A549 (cell line): ENCODE data around the gene PDGFB. TPM values are rescaled to one million over a fixed set of nuclear protein-coding genes. Genes with fewer than 3 reads are reported as not detected.

ENCODE experiments used
- ATAC-seq, 2 experiments: fragments of 200-7000 bp in 1 of 2; fragments of >200 bp in 1 of 2; cut with Nextera tagmentation in 1 of 2; cut with Tn5 transposase in 1 of 2; 3 replicates each; pipeline versions ENCODE4 v1.8.0 to v1.9.1; 2018 to 2020; ENCODE audit warnings: mild to moderate bottlenecking in 1 of 2, moderate library complexity in 1 of 2
- CTCF ChIA-PET: fragments of 300-600 bp; sonication (Branson Sonifier 250); formaldehyde crosslinking; extraction: SDS; loops from one replicate; lab custom pipeline; 2021; ENCODE audit warnings: antibody characterized with exemption, inconsistent platforms; lab: Yijun Ruan, JAX
- POLR2A ChIA-PET: fragments of 350-600 bp; formaldehyde crosslinking; extraction: SDS; loops from one replicate; lab custom pipeline; 2021; ENCODE audit warnings: antibody characterized with exemption, inconsistent platforms; lab: Yijun Ruan, JAX
- DNase-seq, 2 experiments: peaks; one replicate each; pipeline versions ENCODE4 v3.0.0 to v3.0.0-alpha.2; 2011 to 2016; ENCODE audit warnings: low read depth in 1 of 2, low spot score in 1 of 2
- FAIRE-seq: peaks from 2 replicates; lab custom pipeline; 2011; peaks lifted over from hg19 to GRCh38; lab: Jason Lieb, UNC
- H3K27ac ChIP-seq, 2 experiments: fragments of >200 bp; sonication (Bioruptor Twin); formaldehyde crosslinking; 3 replicates each; pipeline ENCODE4 v1.5.1; 2016 to 2017
- H3K4me1 ChIP-seq: fragments of >200 bp; sonication (Bioruptor Twin); formaldehyde crosslinking; 3 replicates; pipeline ENCODE4 v1.6.1; 2016
- H3K4me2 ChIP-seq: fragments of >200 bp; sonication (Bioruptor Twin); formaldehyde crosslinking; 3 replicates; pipeline ENCODE4 v1.6.1; 2016
- H3K4me3 ChIP-seq: fragments of >200 bp; sonication (Bioruptor Twin); formaldehyde crosslinking; 3 replicates; pipeline ENCODE4 v1.5.1; 2016
- H3K9me3 ChIP-seq: fragments of >200 bp; sonication (Bioruptor Twin); formaldehyde crosslinking; 3 replicates; pipeline ENCODE4 v1.6.1; 2016
- EHF ChIP-seq: fragments of 250-450 bp; sonication (Bioruptor Pico); IDR thresholded peaks from 2 replicates; pipeline ENCODE4 v1.5.0; 2020; ENCODE audit warnings: mild to moderate bottlenecking
- EP300 ChIP-seq, 2 experiments: fragments of >200 bp; sonication (Bioruptor Twin); formaldehyde crosslinking; IDR thresholded peaks; 2 replicates in 1 of 2; 3 replicates in 1 of 2; pipeline ENCODE4 v1.6.1; 2016 to 2017
- ESRRA ChIP-seq: fragments of 150-350 bp; IDR thresholded peaks from 2 replicates; pipeline ENCODE4 v1.6.1; 2014; ENCODE audit warnings: mild to moderate bottlenecking, low read length, borderline replicate concordance
- FOSL2 ChIP-seq, 2 experiments: fragments of 450-650 bp in 1 of 2; fragments of >200 bp in 1 of 2; sonication (Bioruptor Twin) in 1 of 2; formaldehyde crosslinking; IDR thresholded peaks; 2 replicates each; pipeline versions ENCODE4 v1.5.0 to v1.6.1; 2016 to 2020; ENCODE audit warnings: mild to moderate bottlenecking in 1 of 2, moderate library complexity in 1 of 2
- GATA3 ChIP-seq: IDR thresholded peaks from 2 replicates; pipeline ENCODE4 v1.6.1; 2012; ENCODE audit warnings: borderline replicate concordance
- HOXB13 ChIP-seq: fragments of 250-450 bp; sonication (Bioruptor Pico); IDR thresholded peaks from 2 replicates; pipeline ENCODE4 v1.5.0; 2020; ENCODE audit warnings: low read depth, mild to moderate bottlenecking, moderate library complexity
- JUNB ChIP-seq: fragments of >200 bp; sonication (Bioruptor Twin); formaldehyde crosslinking; IDR thresholded peaks from 2 replicates; pipeline ENCODE4 v1.6.1; 2016
- NFE2L2 ChIP-seq: fragments of 150-350 bp; conservative IDR thresholded peaks from 2 replicates; pipeline ENCODE4 v1.6.1; 2014; ENCODE audit warnings: low read length
- PHF8 ChIP-seq: fragments of 200-600 bp; sonication (generic); IDR thresholded peaks from 2 replicates; pipeline ENCODE4 v1.6.1; 2016; ENCODE audit warnings: low read depth, mild to moderate bottlenecking, antibody characterized with exemption, moderate library complexity, borderline replicate concordance
- RAD21 ChIP-seq, 2 experiments: fragments of >200 bp in 1 of 2; sonication (Bioruptor Twin) in 1 of 2; formaldehyde crosslinking in 1 of 2; IDR thresholded peaks in 1 of 2; conservative IDR thresholded peaks in 1 of 2; 2 replicates in 1 of 2; 3 replicates in 1 of 2; pipeline ENCODE4 v1.6.1; 2012 to 2018; ENCODE audit warnings: inconsistent platforms in 1 of 2
- RARB ChIP-seq: fragments of 250-450 bp; sonication (Bioruptor Pico); IDR thresholded peaks from 2 replicates; pipeline ENCODE4 v1.8.0; 2021; ENCODE audit warnings: mild to moderate bottlenecking, moderate library complexity
- RFX5 ChIP-seq: fragments of 450-650 bp; IDR thresholded peaks from 2 replicates; pipeline ENCODE4 v1.7.1; 2014; ENCODE audit warnings: antibody characterized with exemption, mild to moderate bottlenecking, moderate library complexity
- SMC3 ChIP-seq: fragments of >200 bp; sonication (Bioruptor Twin); formaldehyde crosslinking; IDR thresholded peaks from 3 replicates; pipeline ENCODE4 v1.6.1; 2018; ENCODE audit warnings: inconsistent platforms
- ZC3H11A ChIP-seq: fragments of 450-650 bp; IDR thresholded peaks from 2 replicates; pipeline ENCODE4 v1.6.1; 2014; ENCODE audit warnings: antibody characterized with exemption, mild to moderate bottlenecking
- ZFP36 ChIP-seq: fragments of 450-650 bp; IDR thresholded peaks from 2 replicates; pipeline ENCODE4 v1.6.1; 2014; ENCODE audit warnings: borderline replicate concordance; ENCODE audit not compliant: partially characterized antibody
- WGBS: methylation state at CpG from one replicate; pipeline ENCODE4 v1.1.6; 2017; ENCODE audit errors: missing lambda C conversion rate; 5-methylcytosine and 5-hydroxymethylcytosine counted together
- polyA plus RNA-seq, 4 experiments: library from polyadenylated mRNA; depleted of rRNA in 3 of 4; stranded (reverse); fragments of >200 nt; fragmentation: RNase III in 1 of 4; extraction: RNeasy Plus Mini Kit Qiagen cat#74134 plus additional on column Dnase treatment in 1 of 4; gene quantifications; 2 replicates in 3 of 4; 3 replicates in 1 of 4; pipeline ENCODE4 v1.2.3, GENCODE V29; 2011 to 2017
- TF ChIP-seq, protein P1 (sequence below): fragments of 200-600 bp; sonication (generic); IDR thresholded peaks from 2 replicates; pipeline ENCODE4 v1.6.1; 2016; ENCODE audit warnings: antibody characterized with exemption, mild to moderate bottlenecking, moderate library complexity
- TF ChIP-seq, protein P2 (sequence below): fragments of 250-450 bp; sonication (Bioruptor Pico); IDR thresholded peaks from 2 replicates; pipeline ENCODE4 v1.5.0; 2021; ENCODE audit warnings: mild to moderate bottlenecking, moderate library complexity, borderline replicate concordance
- TF ChIP-seq, protein P3 (sequence below): fragments of >200 bp; sonication (Bioruptor Twin); formaldehyde crosslinking; IDR thresholded peaks from 3 replicates; pipeline ENCODE4 v1.6.1; 2016

The PDGFB gene
- polyA plus RNA-seq, 2 of the 4 experiments (the other 2 are of a cell fraction) = 2.1 to 4.5 TPM

GRCh38 chr22:39224550-39224949, 20.2 kb downstream of the PDGFB start:
- Histone ChIP-seq H3K4me2 (no peak overlapping the region), H3K4me3 (no peak overlapping the region), H3K4me1 (0 out of 3 replicates have a peak, but pooled peaks cover 4% of the 10 kb centered on the region)
- POLR2A ChIA-PET = no interaction called here
- 76% methylated on average over 7 of the region's 7 CpGs for WGBS
- FAIRE-seq (no peak), DNase-seq (no peak)
- TF ChIP-seq FOSL2 (IDR thresholded peaks at IDR 0.05) (no peak), FOSL2 (CRISPR knock-in tag; IDR thresholded peaks at IDR 0.05) (no peak), GATA3 (no peak), RAD21 (conservative IDR thresholded peaks at IDR 0.05 in 1 of 2, IDR thresholded peaks at IDR 0.05 in 1 of 2) (no peak), PHF8 (no peak), RARB (CRISPR knock-in tag) (no peak), JUNB (no peak), ESRRA (no peak), NFE2L2 (no peak), EHF (CRISPR knock-in tag) (no peak), EP300 (IDR thresholded peaks at IDR 0.05) (no peak)
- TF ChIP-seq, protein P1, sequence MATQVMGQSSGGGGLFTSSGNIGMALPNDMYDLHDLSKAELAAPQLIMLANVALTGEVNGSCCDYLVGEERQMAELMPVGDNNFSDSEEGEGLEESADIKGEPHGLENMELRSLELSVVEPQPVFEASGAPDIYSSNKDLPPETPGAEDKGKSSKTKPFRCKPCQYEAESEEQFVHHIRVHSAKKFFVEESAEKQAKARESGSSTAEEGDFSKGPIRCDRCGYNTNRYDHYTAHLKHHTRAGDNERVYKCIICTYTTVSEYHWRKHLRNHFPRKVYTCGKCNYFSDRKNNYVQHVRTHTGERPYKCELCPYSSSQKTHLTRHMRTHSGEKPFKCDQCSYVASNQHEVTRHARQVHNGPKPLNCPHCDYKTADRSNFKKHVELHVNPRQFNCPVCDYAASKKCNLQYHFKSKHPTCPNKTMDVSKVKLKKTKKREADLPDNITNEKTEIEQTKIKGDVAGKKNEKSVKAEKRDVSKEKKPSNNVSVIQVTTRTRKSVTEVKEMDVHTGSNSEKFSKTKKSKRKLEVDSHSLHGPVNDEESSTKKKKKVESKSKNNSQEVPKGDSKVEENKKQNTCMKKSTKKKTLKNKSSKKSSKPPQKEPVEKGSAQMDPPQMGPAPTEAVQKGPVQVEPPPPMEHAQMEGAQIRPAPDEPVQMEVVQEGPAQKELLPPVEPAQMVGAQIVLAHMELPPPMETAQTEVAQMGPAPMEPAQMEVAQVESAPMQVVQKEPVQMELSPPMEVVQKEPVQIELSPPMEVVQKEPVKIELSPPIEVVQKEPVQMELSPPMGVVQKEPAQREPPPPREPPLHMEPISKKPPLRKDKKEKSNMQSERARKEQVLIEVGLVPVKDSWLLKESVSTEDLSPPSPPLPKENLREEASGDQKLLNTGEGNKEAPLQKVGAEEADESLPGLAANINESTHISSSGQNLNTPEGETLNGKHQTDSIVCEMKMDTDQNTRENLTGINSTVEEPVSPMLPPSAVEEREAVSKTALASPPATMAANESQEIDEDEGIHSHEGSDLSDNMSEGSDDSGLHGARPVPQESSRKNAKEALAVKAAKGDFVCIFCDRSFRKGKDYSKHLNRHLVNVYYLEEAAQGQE = no peak
- TF ChIP-seq, protein P2, sequence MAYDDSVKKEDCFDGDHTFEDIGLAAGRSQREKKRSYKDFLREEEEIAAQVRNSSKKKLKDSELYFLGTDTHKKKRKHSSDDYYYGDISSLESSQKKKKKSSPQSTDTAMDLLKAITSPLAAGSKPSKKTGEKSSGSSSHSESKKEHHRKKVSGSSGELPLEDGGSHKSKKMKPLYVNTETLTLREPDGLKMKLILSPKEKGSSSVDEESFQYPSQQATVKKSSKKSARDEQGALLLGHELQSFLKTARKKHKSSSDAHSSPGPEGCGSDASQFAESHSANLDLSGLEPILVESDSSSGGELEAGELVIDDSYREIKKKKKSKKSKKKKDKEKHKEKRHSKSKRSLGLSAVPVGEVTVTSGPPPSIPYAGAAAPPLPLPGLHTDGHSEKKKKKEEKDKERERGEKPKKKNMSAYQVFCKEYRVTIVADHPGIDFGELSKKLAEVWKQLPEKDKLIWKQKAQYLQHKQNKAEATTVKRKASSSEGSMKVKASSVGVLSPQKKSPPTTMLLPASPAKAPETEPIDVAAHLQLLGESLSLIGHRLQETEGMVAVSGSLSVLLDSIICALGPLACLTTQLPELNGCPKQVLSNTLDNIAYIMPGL (CRISPR knock-in tag) = no peak
- TF ChIP-seq, protein P3, sequence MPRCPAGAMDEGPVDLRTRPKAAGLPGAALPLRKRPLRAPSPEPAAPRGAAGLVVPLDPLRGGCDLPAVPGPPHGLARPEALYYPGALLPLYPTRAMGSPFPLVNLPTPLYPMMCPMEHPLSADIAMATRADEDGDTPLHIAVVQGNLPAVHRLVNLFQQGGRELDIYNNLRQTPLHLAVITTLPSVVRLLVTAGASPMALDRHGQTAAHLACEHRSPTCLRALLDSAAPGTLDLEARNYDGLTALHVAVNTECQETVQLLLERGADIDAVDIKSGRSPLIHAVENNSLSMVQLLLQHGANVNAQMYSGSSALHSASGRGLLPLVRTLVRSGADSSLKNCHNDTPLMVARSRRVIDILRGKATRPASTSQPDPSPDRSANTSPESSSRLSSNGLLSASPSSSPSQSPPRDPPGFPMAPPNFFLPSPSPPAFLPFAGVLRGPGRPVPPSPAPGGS = no peak
- TF ChIP-seq, all 56 proteins: peak for 0
- Histone ChIP-seq H3K27ac (no peak overlapping the region), H3K9me3 (no peaks in the 10 kb centered on the region)
- CTCF ChIA-PET = interaction anchor here (0.6 to 0.9 kb wide), 2 partner anchors 53 to 356 kb away, joined by 3 read pairs; no protein-coding TSS in a partner anchor
- no peak for ATAC-seq

DNA sequence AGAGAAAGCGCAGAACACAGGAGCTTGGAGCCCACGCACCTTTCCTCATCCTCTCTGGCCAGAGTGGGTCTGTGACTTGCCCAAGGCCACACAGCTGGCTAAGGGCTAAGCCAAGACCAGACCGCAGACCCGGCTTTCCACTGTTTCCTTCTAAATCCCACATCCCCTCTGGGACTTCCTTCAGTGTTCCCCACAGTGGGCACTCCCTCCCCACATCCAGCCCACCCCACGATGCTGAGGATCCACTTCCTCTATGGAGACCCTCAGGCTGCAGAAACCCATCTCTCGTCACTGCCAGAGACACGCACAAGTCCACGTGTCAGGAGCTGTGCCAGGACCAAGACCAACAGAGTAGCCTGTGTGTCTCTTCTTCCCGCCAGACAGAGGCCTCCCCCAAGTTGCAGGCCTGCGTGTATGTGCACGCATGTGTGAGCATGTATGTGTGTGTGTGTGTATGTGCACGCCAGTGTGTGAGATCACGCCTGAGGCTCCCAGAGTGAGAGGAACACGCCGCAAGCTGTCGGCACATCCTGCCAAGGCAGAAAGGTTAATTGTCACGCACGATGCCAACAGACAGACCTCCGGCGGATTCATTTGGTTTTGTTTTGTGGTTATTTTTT, 21.6 kb downstream of the PDGFB start:
- TF ChIP-seq ZFP36 (no peak), RARB (CRISPR knock-in tag) (no peak), JUNB (no peak), RFX5 (no peak), GATA3 (no peak), ZC3H11A (no peak), HOXB13 (no peak), SMC3 (no peak)
- ATAC-seq = no peak
- FAIRE-seq = no peak
- 0 out of 3 replicates have a peak, but pooled peaks cover 4% of the 10 kb centered on the region for H3K4me1 ChIP-seq
- H3K4me3 ChIP-seq = no peak overlapping the region
- ChIA-PET CTCF (interaction anchor here (1.0 to 1.3 kb wide), 2 partner anchors 69 to 93 kb away, joined by 3 to 4 read pairs; no protein-coding TSS in a partner anchor), POLR2A (no interaction called here)
- DNase-seq = no peak
- no peak overlapping the region for H3K27ac ChIP-seq
- no peak overlapping the region for H3K4me2 ChIP-seq
- no peaks in the 10 kb centered on the region for H3K9me3 ChIP-seq
- 92% methylated on average over 17 of the region's 20 CpGs for WGBS
